Vagina (tissue), 2 donors: Measurements from ENCODE around the gene B9D2. TPM values are rescaled to one million over a fixed set of nuclear protein-coding genes. Genes with fewer than 3 reads are reported as not detected.

Source experiments
- DNase-seq, 2 donors: peaks; one replicate each; pipeline ENCODE4 v3.0.0-alpha.2; 2017; ENCODE audit errors: extremely low spot score in 2 of 2
- H3K27ac ChIP-seq: fragments of 200-600 bp; sonication (generic); one replicate; pipeline ENCODE4 v1.5.1; 2019
- H3K27me3 ChIP-seq: fragments of 200-600 bp; sonication (generic); one replicate; pipeline ENCODE4 v1.5.1; 2019
- H3K36me3 ChIP-seq, 2 donors: fragments of 200-600 bp; sonication (generic); one replicate each; pipeline ENCODE4 v1.5.1; 2017 to 2019
- H3K4me1 ChIP-seq: fragments of 200-600 bp; sonication (generic); one replicate; pipeline ENCODE4 v1.5.1; 2019
- H3K4me3 ChIP-seq, 2 donors: fragments of 200-600 bp; sonication (generic); 1 replicate in 1 of 2; 2 replicates in 1 of 2; pipeline ENCODE4 v1.5.1; 2016 to 2019
- H3K9me3 ChIP-seq: fragments of 200-600 bp; sonication (generic); one replicate; pipeline ENCODE4 v1.5.1; 2019
- CTCF ChIP-seq, 3 experiments: fragments of 450-650 bp in 2 of 3; fragments of 200-600 bp in 1 of 3; sonication (generic) in 1 of 3; IDR thresholded peaks; one replicate each; pipeline ENCODE4 v1.5.1; 2017 to 2019; ENCODE audit warnings: antibody characterized with exemption in 3 of 3, mild to moderate bottlenecking in 2 of 3, moderate library complexity in 2 of 3
- POLR2A ChIP-seq, 2 donors: fragments of 450-650 bp; IDR thresholded peaks; one replicate each; pipeline ENCODE4 v1.6.1; 2017; ENCODE audit warnings: antibody characterized with exemption in 2 of 2, mild to moderate bottlenecking in 2 of 2, moderate library complexity in 2 of 2
- POLR2AphosphoS5 ChIP-seq, 2 donors: sonication (generic); formaldehyde crosslinking; IDR thresholded peaks; one replicate each; pipeline ENCODE4 v1.9.0; 2017; ENCODE audit warnings: antibody characterized with exemption in 2 of 2, mild to moderate bottlenecking in 2 of 2, low read depth in 1 of 2; ENCODE audit not compliant: insufficient read depth in 1 of 2
- intact Hi-C: fragments of 100-400 bp; cut with DNase I; formaldehyde crosslinking; loops from one replicate; pipeline ENCODE4 v1.15.1; 2023
- total RNA-seq: library from RNA; depleted of rRNA; stranded (reverse); fragments of >200 nt; gene quantifications from one replicate; pipeline ENCODE4 v1.2.3, GENCODE V29; 2016

Gene B9D2
- total RNA-seq, 1 donor from 2014 or later = not detected

- H3K27ac ChIP-seq = no peak overlapping the region
Measured at GRCh38 chr19:41357746-41358145, 6.2 kb downstream of the B9D2 start.

GRCh38 chr19:41356984-41357739 is 6.8 kb downstream of the B9D2 start:
- Histone ChIP-seq H3K9me3 (no peaks in the 10 kb centered on the region), H3K27me3 (no peaks in the 10 kb centered on the region), H3K27ac (no peak overlapping the region), H3K4me1 (peaks cover 8% of the 10 kb centered on the region), H3K4me3 (no peak overlapping the region), H3K36me3 (no peaks in the 10 kb centered on the region)
- intact Hi-C loops = no loop called here
- TF ChIP-seq POLR2A (IDR thresholded peaks at IDR 0.05) (no peak), POLR2AphosphoS5 (IDR thresholded peaks at IDR 0.05; ENCODE audit: insufficient read depth in 1 of 2, low read depth in 1 of 2) (no peak), CTCF (IDR thresholded peaks at IDR 0.05) (no peak)
- DNase-seq = no peak

More at GRCh38 chr19:41357746-41358145, 6.2 kb downstream of the B9D2 start:
- no peak for DNase-seq
- TF ChIP-seq POLR2AphosphoS5 (IDR thresholded peaks at IDR 0.05; ENCODE audit: insufficient read depth in 1 of 2, low read depth in 1 of 2) = no peak
- no peak for TF ChIP-seq POLR2A (IDR thresholded peaks at IDR 0.05)
- no peak for TF ChIP-seq CTCF (IDR thresholded peaks at IDR 0.05)
- no peaks in the 10 kb centered on the region for H3K9me3 ChIP-seq
- H3K27me3 ChIP-seq = no peaks in the 10 kb centered on the region
- H3K4me3 ChIP-seq = no peak overlapping the region
- peaks cover 8% of the 10 kb centered on the region for H3K4me1 ChIP-seq
- intact Hi-C loops = no loop called here
- H3K36me3 ChIP-seq = no peaks in the 10 kb centered on the region

GRCh38 chr19:41355802-41356201 is 8.1 kb downstream of the B9D2 start:
- intact Hi-C loops = no loop called here
- no peaks in the 10 kb centered on the region for H3K36me3 ChIP-seq
- DNase-seq = no peak
- H3K27me3 ChIP-seq = no peaks in the 10 kb centered on the region
- no peak overlapping the region for H3K27ac ChIP-seq
- H3K4me3 ChIP-seq = no peak overlapping the region
- peaks cover 16% of the 10 kb centered on the region for H3K4me1 ChIP-seq
- TF ChIP-seq POLR2A (IDR thresholded peaks at IDR 0.05) (no peak), CTCF (IDR thresholded peaks at IDR 0.05) (no peak), POLR2AphosphoS5 (IDR thresholded peaks at IDR 0.05; ENCODE audit: insufficient read depth in 1 of 2, low read depth in 1 of 2) (no peak)
- no peaks in the 10 kb centered on the region for H3K9me3 ChIP-seq

GRCh38 chr19:41355035-41355434 is 8.9 kb downstream of the B9D2 start:
- intact Hi-C loops = no loop called here
- peak overlapping the region; percentile 95 for H3K27ac ChIP-seq
- H3K9me3 ChIP-seq = no peaks in the 10 kb centered on the region
- no peak overlapping the region for H3K4me3 ChIP-seq
- DNase-seq = no peak
- TF ChIP-seq CTCF (IDR thresholded peaks at IDR 0.05) = no peak
- TF ChIP-seq POLR2A (IDR thresholded peaks at IDR 0.05) = no peak
- no peak for TF ChIP-seq POLR2AphosphoS5 (IDR thresholded peaks at IDR 0.05; ENCODE audit: insufficient read depth in 1 of 2, low read depth in 1 of 2)
- peaks cover 24% of the 10 kb centered on the region for H3K4me1 ChIP-seq
- H3K36me3 ChIP-seq = no peaks in the 10 kb centered on the region
- no peaks in the 10 kb centered on the region for H3K27me3 ChIP-seq

- intact Hi-C loops = loop anchor here (5.0 kb wide), 1 partner anchor 37 kb away; no protein-coding TSS in a partner anchor
- Histone ChIP-seq H3K27ac (peak overlapping the region; percentile 95), H3K27me3 (no peaks in the 10 kb centered on the region), H3K4me3 (peak overlapping the region; percentile 61 to 80), H3K36me3 (no peaks in the 10 kb centered on the region), H3K4me1 (peaks cover 30% of the 10 kb centered on the region), H3K9me3 (no peaks in the 10 kb centered on the region)
- DNase-seq = no peak
- no peak for TF ChIP-seq CTCF (IDR thresholded peaks at IDR 0.05)
- TF ChIP-seq POLR2A (IDR thresholded peaks at IDR 0.05) = no peak
- TF ChIP-seq POLR2AphosphoS5 (IDR thresholded peaks at IDR 0.05; ENCODE audit: insufficient read depth in 1 of 2, low read depth in 1 of 2) = no peak
Measured at GRCh38 chr19:41354343-41354953, 9.5 kb downstream of the B9D2 start.
